ENCODE results near the gene METTL23.

METTL23 gene

GRCh38 chr17:76734080-76734840 is 7.6 kb downstream of the METTL23 start:
- DNase-seq (ENCODE audit: low read depth, low spot score): no peak
- Histone ChIP-seq H3K27me3 (ENCODE audit: insufficient read depth, insufficient read length) (no peaks in the 10 kb centered on the region), H3K9ac (ENCODE audit: insufficient read length, low read depth) (peak overlapping the region; percentile 100), H3K36me3 (ENCODE audit: insufficient read depth, insufficient read length, low read length) (peaks cover 56% of the 10 kb centered on the region), H3K4me1 (ENCODE audit: insufficient read depth, insufficient read length) (no peaks in the 10 kb centered on the region), H3K9me3 (ENCODE audit: insufficient read depth, low read length) (no peaks in the 10 kb centered on the region), H3K4me3 (ENCODE audit: insufficient read length, low read depth) (peak overlapping the region; percentile 100)
- TF ChIP-seq SUZ12 (IDR thresholded peaks at IDR 0.05; ENCODE audit: extremely low read depth, insufficient read depth, insufficient read length): no peak
- no peak for TF ChIP-seq YY1 (IDR thresholded peaks at IDR 0.05; ENCODE audit: insufficient read depth, insufficient read length)
- no peak for TF ChIP-seq ZNF274 (IDR thresholded peaks at IDR 0.05; ENCODE audit: low read depth, low read length)

- H3K4me1 ChIP-seq (ENCODE audit: insufficient read depth, insufficient read length): no peaks in the 10 kb centered on the region
- H3K27me3 ChIP-seq (ENCODE audit: insufficient read depth, insufficient read length): no peaks in the 10 kb centered on the region
- peak overlapping the region; percentile 100 for H3K9ac ChIP-seq (ENCODE audit: insufficient read length, low read depth)
- H3K36me3 ChIP-seq (ENCODE audit: insufficient read depth, insufficient read length, low read length): peaks cover 52% of the 10 kb centered on the region
- H3K9me3 ChIP-seq (ENCODE audit: insufficient read depth, low read length): no peaks in the 10 kb centered on the region
- peak overlapping the region; percentile 100 for H3K4me3 ChIP-seq (ENCODE audit: insufficient read length, low read depth)
- DNase-seq (ENCODE audit: low read depth, low spot score): no peak
- TF ChIP-seq ZNF274 (IDR thresholded peaks at IDR 0.05; ENCODE audit: low read depth, low read length): no peak
- no peak for TF ChIP-seq YY1 (IDR thresholded peaks at IDR 0.05; ENCODE audit: insufficient read depth, insufficient read length)
- no peak for TF ChIP-seq SUZ12 (IDR thresholded peaks at IDR 0.05; ENCODE audit: extremely low read depth, insufficient read depth, insufficient read length)
These were observed 8.4 kb downstream of the METTL23 start for GRCh38 chr17:76735006-76735405.

GRCh38 chr17:76735586-76736348 is 9.1 kb downstream of the METTL23 start:
- no peaks in the 10 kb centered on the region for H3K27me3 ChIP-seq (ENCODE audit: insufficient read depth, insufficient read length)
- peak overlapping the region; percentile 100 for H3K9ac ChIP-seq (ENCODE audit: insufficient read length, low read depth)
- no peak for DNase-seq (ENCODE audit: low read depth, low spot score)
- H3K36me3 ChIP-seq (ENCODE audit: insufficient read depth, insufficient read length, low read length): peaks cover 48% of the 10 kb centered on the region
- no peaks in the 10 kb centered on the region for H3K4me1 ChIP-seq (ENCODE audit: insufficient read depth, insufficient read length)
- no peaks in the 10 kb centered on the region for H3K9me3 ChIP-seq (ENCODE audit: insufficient read depth, low read length)
- peak overlapping the region; percentile 100 for H3K4me3 ChIP-seq (ENCODE audit: insufficient read length, low read depth)
- TF ChIP-seq ZNF274 (IDR thresholded peaks at IDR 0.05; ENCODE audit: low read depth, low read length): no peak
- no peak for TF ChIP-seq YY1 (IDR thresholded peaks at IDR 0.05; ENCODE audit: insufficient read depth, insufficient read length)
- no peak for TF ChIP-seq SUZ12 (IDR thresholded peaks at IDR 0.05; ENCODE audit: extremely low read depth, insufficient read depth, insufficient read length)

- Histone ChIP-seq H3K9ac (ENCODE audit: insufficient read length, low read depth) (peak overlapping the region; percentile 100), H3K4me1 (ENCODE audit: insufficient read depth, insufficient read length) (no peaks in the 10 kb centered on the region), H3K9me3 (ENCODE audit: insufficient read depth, low read length) (no peaks in the 10 kb centered on the region), H3K27me3 (ENCODE audit: insufficient read depth, insufficient read length) (no peaks in the 10 kb centered on the region), H3K36me3 (ENCODE audit: insufficient read depth, insufficient read length, low read length) (peaks cover 55% of the 10 kb centered on the region), H3K4me3 (ENCODE audit: insufficient read length, low read depth) (peak overlapping the region; percentile 100)
- no peak for DNase-seq (ENCODE audit: low read depth, low spot score)
- TF ChIP-seq YY1 (IDR thresholded peaks at IDR 0.05; ENCODE audit: insufficient read depth, insufficient read length): peak; percentile 80
- TF ChIP-seq SUZ12 (IDR thresholded peaks at IDR 0.05; ENCODE audit: extremely low read depth, insufficient read depth, insufficient read length): no peak
These were observed 9.9 kb downstream of the METTL23 start for GRCh38 chr17:76736349-76737081.

GRCh38 chr17:76737082-76737675 is 10.5 kb downstream of the METTL23 start, which contains the start of gene SRSF2:
SRSF2 (minus strand) TSS chr17:76737331; CDS start chr17:76737160, 171 bp downstream.
- H3K36me3 ChIP-seq (ENCODE audit: insufficient read depth, insufficient read length, low read length): peaks cover 61% of the 10 kb centered on the region
- DNase-seq (ENCODE audit: low read depth, low spot score): peak; percentile 94
- peak within 1 kb of the TSS; percentile 100 for H3K9ac ChIP-seq (ENCODE audit: insufficient read length, low read depth)
- H3K27me3 ChIP-seq (ENCODE audit: insufficient read depth, insufficient read length): no peaks in the 10 kb centered on the region
- no peaks in the 10 kb centered on the region for H3K9me3 ChIP-seq (ENCODE audit: insufficient read depth, low read length)
- H3K4me1 ChIP-seq (ENCODE audit: insufficient read depth, insufficient read length): no peaks in the 10 kb centered on the region
- TF ChIP-seq ZNF274 (IDR thresholded peaks at IDR 0.05; ENCODE audit: low read depth, low read length) (no peak), SUZ12 (IDR thresholded peaks at IDR 0.05; ENCODE audit: extremely low read depth, insufficient read depth, insufficient read length) (no peak), YY1 (IDR thresholded peaks at IDR 0.05; ENCODE audit: insufficient read depth, insufficient read length) (peak; percentile 88)
- peak within 1 kb of the TSS; percentile 100 for H3K4me3 ChIP-seq (ENCODE audit: insufficient read length, low read depth)

GRCh38 chr17:76737676-76738467 is 11.2 kb downstream of the METTL23 start, which contains the start of gene MFSD11:
MFSD11 (plus strand) TSS chr17:76738119; CDS start chr17:76738353, 234 bp downstream.
- no peaks in the 10 kb centered on the region for H3K27me3 ChIP-seq (ENCODE audit: insufficient read depth, insufficient read length)
- peak; percentile 88 for DNase-seq (ENCODE audit: low read depth, low spot score)
- no peaks in the 10 kb centered on the region for H3K9me3 ChIP-seq (ENCODE audit: insufficient read depth, low read length)
- H3K4me3 ChIP-seq (ENCODE audit: insufficient read length, low read depth): peak within 1 kb of the TSS; percentile 100
- TF ChIP-seq YY1 (IDR thresholded peaks at IDR 0.05; ENCODE audit: insufficient read depth, insufficient read length) (no peak), ZNF274 (IDR thresholded peaks at IDR 0.05; ENCODE audit: low read depth, low read length) (no peak), SUZ12 (IDR thresholded peaks at IDR 0.05; ENCODE audit: extremely low read depth, insufficient read depth, insufficient read length) (no peak)
- no peaks in the 10 kb centered on the region for H3K4me1 ChIP-seq (ENCODE audit: insufficient read depth, insufficient read length)
- peaks cover 59% of the 10 kb centered on the region for H3K36me3 ChIP-seq (ENCODE audit: insufficient read depth, insufficient read length, low read length)
- peak within 1 kb of the TSS; percentile 100 for H3K9ac ChIP-seq (ENCODE audit: insufficient read length, low read depth)

All from NT2/D1 (cell line).